Suprapubic skin (tissue), 4 donors: ENCODE results near the gene LAPTM5.

Experiments
- EP300 ChIP-seq: sonication (generic); formaldehyde crosslinking; IDR thresholded peaks from one replicate; pipeline ENCODE4 v1.6.1; 2017; ENCODE audit warnings: antibody characterized with exemption
- POLR2A ChIP-seq, 2 donors: fragments of 450-650 bp; IDR thresholded peaks; one replicate each; pipeline ENCODE4 v1.6.1; 2017; ENCODE audit warnings: antibody characterized with exemption in 2 of 2, mild to moderate bottlenecking in 2 of 2, moderate library complexity in 2 of 2
- POLR2AphosphoS5 ChIP-seq, 3 donors: sonication (generic); formaldehyde crosslinking; IDR thresholded peaks; one replicate each; pipeline ENCODE4 v1.6.1; 2017; ENCODE audit warnings: antibody characterized with exemption in 3 of 3
- TF ChIP-seq, protein P1 (sequence below), 2 donors: fragments of 200-600 bp in 1 of 2; fragments of 450-650 bp in 1 of 2; sonication (generic) in 1 of 2; IDR thresholded peaks; one replicate each; pipeline ENCODE4 v1.5.1; 2016 to 2019; ENCODE audit warnings: antibody characterized with exemption in 2 of 2, mild to moderate bottlenecking in 1 of 2, moderate library complexity in 1 of 2

DNA sequence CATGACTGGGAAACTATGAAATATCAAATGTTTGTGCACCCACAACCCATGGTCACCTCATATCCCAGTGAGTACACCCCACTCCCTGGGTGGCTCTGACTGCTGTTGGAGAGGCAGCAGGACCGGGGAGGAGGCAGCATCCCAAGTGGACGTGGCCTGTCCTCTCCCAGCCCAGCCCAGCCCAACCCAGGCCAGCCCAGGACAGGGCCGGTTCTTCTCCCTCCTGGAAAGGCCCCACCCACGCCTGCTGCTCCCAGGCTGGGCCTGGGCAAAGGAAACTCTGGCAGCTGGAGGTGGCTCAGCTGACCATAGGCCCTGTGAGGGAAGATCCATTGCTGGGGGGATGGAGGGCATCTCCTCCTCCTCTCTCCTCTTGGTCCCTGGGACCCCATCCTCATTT is 53.3 kb downstream of the LAPTM5 start:
- TF ChIP-seq, protein P1, sequence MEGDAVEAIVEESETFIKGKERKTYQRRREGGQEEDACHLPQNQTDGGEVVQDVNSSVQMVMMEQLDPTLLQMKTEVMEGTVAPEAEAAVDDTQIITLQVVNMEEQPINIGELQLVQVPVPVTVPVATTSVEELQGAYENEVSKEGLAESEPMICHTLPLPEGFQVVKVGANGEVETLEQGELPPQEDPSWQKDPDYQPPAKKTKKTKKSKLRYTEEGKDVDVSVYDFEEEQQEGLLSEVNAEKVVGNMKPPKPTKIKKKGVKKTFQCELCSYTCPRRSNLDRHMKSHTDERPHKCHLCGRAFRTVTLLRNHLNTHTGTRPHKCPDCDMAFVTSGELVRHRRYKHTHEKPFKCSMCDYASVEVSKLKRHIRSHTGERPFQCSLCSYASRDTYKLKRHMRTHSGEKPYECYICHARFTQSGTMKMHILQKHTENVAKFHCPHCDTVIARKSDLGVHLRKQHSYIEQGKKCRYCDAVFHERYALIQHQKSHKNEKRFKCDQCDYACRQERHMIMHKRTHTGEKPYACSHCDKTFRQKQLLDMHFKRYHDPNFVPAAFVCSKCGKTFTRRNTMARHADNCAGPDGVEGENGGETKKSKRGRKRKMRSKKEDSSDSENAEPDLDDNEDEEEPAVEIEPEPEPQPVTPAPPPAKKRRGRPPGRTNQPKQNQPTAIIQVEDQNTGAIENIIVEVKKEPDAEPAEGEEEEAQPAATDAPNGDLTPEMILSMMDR (IDR thresholded peaks at IDR 0.05) = no peak
- TF ChIP-seq POLR2A (IDR thresholded peaks at IDR 0.05) = no peak
- no peak for TF ChIP-seq POLR2AphosphoS5 (IDR thresholded peaks at IDR 0.05)
- TF ChIP-seq EP300 = no peak
